Stimulated activated CD4-positive, alpha-beta T cell treated with anti-CD3 and anti-CD28 coated beads, Interleukin-1b, Interleukin-23, amount 100 ng/mL, for 4 hours (primary cell): Measurements from ENCODE around the gene FIG4.
"Not testable (repeated sequence)": the region's sequence is repeated elsewhere in the genome, so short reads cannot be mapped to it uniquely, and the experiment has no call there.

ENCODE experiments used
- DNase-seq, 2 donors: peaks; one replicate each; pipeline ENCODE4 v3.0.0-alpha.2; 2020; ENCODE audit warnings: low read depth in 2 of 2

Gene FIG4

GRCh38 chr6:109702791-109703190 lies 11.7 kb downstream of the FIG4 start:
- no peak for DNase-seq

GRCh38 chr6:109705258-109705657 lies 14.2 kb downstream of the FIG4 start:
- DNase-seq: peak; percentile 56 to 59

DNA sequence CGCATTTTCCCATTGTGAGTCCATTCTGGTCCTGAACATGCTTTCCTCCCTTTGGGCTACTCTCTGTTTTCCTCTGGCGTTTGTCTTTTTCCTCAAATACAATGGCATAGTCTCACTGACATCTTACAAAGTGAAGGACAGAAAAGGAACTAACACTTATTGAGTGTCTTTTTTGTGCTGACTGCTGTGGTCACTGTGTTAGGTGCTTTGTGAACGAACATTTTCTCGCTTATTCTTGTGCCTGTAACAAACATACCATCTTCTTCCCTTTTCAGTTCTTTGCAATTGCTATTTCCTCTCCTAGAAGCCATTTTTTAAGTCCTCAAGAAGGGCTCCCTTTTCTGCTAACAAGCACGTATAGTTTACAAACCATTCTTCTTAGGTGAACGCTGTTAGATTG lies 15.4 kb downstream of the FIG4 start:
- DNase-seq: no peak

- DNase-seq: not testable (repeated sequence)
Measured at GRCh38 chr6:109708099-109708498, 17.0 kb downstream of the FIG4 start.

- peak in 1 of 2 donors; percentile 6 for DNase-seq
Measured at GRCh38 chr6:109713097-109713496, 22.0 kb downstream of the FIG4 start.

GRCh38 chr6:109714166-109714565 lies 23.1 kb downstream of the FIG4 start:
- no peak for DNase-seq

GRCh38 chr6:109714611-109715010 lies 23.5 kb downstream of the FIG4 start:
- DNase-seq: no peak

DNA sequence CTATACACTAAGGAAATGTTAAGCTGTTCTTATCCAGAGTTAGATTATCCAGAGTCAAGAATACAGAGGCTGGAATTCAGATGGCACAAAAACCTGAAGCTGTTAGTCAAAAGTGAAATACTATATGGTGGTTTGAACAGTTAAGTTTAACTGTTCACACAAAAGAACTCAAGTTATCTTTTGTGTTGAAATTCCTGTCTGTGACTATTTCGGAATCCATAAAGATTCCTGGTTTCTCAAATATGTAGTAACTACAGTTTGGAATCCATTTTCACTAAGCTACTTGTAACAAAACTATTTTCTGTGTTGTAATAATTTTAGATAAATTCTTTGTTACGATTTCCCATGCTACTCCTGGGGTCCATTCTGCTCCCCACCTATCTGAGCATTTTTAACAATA lies 24.5 kb downstream of the FIG4 start:
- DNase-seq: no peak

DNA sequence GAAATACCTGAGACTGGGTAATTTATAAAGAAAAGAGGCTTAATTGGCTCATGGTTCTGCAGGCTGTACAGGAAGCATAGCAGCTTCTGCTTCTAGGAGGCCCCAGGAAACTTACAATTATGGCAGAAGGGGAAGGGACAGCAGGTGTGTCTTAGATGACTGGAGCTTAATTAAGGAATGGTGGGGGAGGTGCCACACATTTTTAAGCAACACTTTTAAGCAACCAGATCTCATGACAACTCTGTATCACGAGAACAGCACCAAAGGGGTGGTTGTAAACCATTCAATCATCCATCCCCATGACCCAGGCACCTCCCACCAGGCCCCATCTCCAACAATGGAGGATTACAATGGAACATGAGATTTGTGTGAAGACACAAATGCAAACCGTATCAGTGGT lies 26.9 kb downstream of the FIG4 start:
- DNase-seq: no peak

GRCh38 chr6:109718991-109719390 lies 27.9 kb downstream of the FIG4 start:
- no peak for DNase-seq

DNA sequence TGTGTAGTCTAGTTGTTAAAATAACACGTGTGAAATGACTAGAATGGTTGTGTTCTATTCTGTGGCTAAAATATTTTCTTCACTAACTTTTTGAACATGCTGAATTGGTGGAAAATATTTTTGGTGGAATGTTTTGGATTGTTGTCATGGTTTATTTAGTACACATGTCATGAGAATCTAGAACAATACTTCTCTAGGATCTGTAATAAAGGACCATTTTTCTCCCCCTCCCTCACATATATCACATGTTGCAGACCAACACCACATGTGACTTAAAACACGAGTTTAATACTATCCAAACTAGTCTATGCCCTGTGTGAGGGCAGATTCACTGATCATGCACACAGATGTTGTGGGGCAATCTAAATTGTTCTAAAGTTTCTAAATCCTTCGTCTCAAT lies 29.2 kb downstream of the FIG4 start:
- DNase-seq: no peak

- no peak for DNase-seq
Measured at GRCh38 chr6:109722011-109722410, 30.9 kb downstream of the FIG4 start.

GRCh38 chr6:109722564-109723254 lies 31.6 kb downstream of the FIG4 start:
- no peak for DNase-seq

GRCh38 chr6:109725250-109725649 lies 34.2 kb downstream of the FIG4 start:
- DNase-seq: not testable (repeated sequence)

DNA sequence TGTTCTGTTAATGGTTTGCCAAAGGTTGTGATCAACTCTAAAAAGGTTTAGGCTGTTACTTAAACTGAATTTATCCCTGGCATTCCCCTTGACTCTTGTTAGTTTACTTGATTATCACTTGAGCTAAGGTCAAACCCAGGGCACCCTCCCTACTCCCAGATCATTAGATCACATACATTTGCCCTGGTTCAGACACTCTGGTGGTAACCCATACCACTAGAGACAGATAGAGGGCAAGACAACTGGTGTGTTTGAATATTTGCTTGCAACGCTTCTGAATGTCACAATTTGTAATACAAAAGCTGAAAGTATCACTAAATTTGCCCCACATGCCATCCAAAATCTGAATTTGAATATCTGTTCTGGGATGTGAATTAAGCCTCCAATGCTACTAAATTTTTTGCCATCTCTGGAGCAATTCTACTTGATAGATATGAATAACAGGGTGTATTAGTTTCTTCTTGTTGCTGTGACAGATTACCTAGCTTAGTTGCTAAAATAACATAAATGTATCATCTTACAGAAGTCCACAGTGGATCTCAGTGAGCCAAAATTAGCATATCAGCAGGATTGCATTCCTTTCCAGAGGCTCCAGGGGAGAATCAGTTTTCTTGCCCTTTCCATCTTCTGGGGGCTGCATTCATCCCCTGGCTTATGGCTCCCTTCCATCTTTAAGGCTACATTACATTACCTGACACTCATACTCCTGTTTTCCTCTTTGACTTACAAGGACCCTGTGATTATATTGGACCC lies 45.4 kb downstream of the FIG4 start:
- DNase-seq: no peak

GRCh38 chr6:109738255-109738654 lies 47.2 kb downstream of the FIG4 start:
- no peak for DNase-seq

DNA sequence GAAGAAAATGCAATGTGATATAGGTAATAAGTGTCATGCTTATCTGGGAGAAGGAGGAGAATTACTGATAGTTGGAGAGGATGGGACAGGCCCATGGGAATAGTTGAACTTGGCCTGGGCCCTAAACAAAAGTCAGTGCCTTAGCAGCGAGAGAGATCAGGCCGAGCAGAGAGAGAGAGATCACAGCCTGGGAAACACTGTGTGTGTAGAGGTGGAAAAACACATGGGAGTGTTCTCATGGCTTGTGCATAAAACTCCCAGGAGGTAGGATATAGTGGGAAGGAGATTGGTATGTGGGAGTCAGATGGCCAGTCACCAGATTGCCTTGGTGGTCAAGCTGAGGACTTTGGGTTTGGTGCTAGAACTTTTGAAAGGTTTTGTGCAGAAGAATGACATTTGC lies 47.6 kb downstream of the FIG4 start:
- DNase-seq: no peak

- DNase-seq: no peak
Measured at GRCh38 chr6:109739686-109740085, 48.6 kb downstream of the FIG4 start.

- DNase-seq: no peak
Measured at GRCh38 chr6:109740787-109741186, 49.7 kb downstream of the FIG4 start.

- DNase-seq: no peak
Measured at GRCh38 chr6:109743739-109744138, 52.6 kb downstream of the FIG4 start.

GRCh38 chr6:109744779-109745178 lies 53.7 kb downstream of the FIG4 start:
- DNase-seq: not testable (repeated sequence)

DNA sequence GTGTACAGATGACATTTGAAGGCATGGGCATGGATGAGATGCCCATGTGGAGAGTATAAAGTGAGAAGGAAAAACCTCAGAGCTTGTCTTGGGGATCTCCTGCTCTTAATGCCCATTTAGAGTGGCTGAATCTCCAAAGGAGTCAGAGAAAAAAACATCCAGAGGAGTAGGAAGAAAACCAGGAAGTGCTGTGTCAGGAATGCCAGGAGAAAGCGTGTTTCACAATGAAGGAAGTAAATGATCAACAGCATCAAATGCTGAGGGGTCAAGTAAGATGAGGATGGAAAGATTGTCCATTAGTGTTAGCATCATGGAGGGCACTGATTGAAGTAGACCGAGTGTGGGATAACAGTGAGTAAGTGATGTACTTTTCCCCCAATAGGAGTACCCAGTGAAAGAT lies 56.1 kb downstream of the FIG4 start:
- DNase-seq: no peak
